ENCODE data around the gene SUCLA2.

Gene SUCLA2

GRCh38 chr13:47897411-47898050 lies 103.5 kb downstream of the SUCLA2 start:
- DNase-seq (ENCODE audit: low read depth): no peak
- no peak overlapping the region for H3K4me3 ChIP-seq (ENCODE audit: low read depth, low read length)
- no peak for TF ChIP-seq CTCF (IDR thresholded peaks at IDR 0.05; ENCODE audit: control insufficient read depth, extremely low read depth, insufficient read depth)

- no peak for DNase-seq (ENCODE audit: low read depth)
- no peak for TF ChIP-seq CTCF (IDR thresholded peaks at IDR 0.05; ENCODE audit: control insufficient read depth, extremely low read depth, insufficient read depth)
Measured at GRCh38 chr13:47896546-47896945, 104.5 kb downstream of the SUCLA2 start.

GRCh38 chr13:47896111-47896510 lies 105.0 kb downstream of the SUCLA2 start:
- no peak for DNase-seq (ENCODE audit: low read depth)
- no peak for TF ChIP-seq CTCF (IDR thresholded peaks at IDR 0.05; ENCODE audit: control insufficient read depth, extremely low read depth, insufficient read depth)
- no peak overlapping the region for H3K4me3 ChIP-seq (ENCODE audit: low read depth, low read length)

More at GRCh38 chr13:47896546-47896945, 104.5 kb downstream of the SUCLA2 start:
- H3K4me3 ChIP-seq (ENCODE audit: low read depth, low read length): no peak overlapping the region

- H3K4me3 ChIP-seq (ENCODE audit: low read depth, low read length): no peak overlapping the region
- no peak for TF ChIP-seq CTCF (IDR thresholded peaks at IDR 0.05; ENCODE audit: control insufficient read depth, extremely low read depth, insufficient read depth)
- peak; percentile 19 for DNase-seq (ENCODE audit: low read depth)
Measured at GRCh38 chr13:47893527-47893926, 107.5 kb downstream of the SUCLA2 start.

All from LNCaP clone FGC (cell line).